ENCODE data around the gene GIMD1. TPM values are rescaled to one million over a fixed set of nuclear protein-coding genes. Genes with fewer than 3 reads are reported as not detected.

Gene GIMD1
- not detected in 5 replicates for total RNA-seq (2022; extraction: Qiagen RNA extraction; ENCODE audit: low read depth)

DNA sequence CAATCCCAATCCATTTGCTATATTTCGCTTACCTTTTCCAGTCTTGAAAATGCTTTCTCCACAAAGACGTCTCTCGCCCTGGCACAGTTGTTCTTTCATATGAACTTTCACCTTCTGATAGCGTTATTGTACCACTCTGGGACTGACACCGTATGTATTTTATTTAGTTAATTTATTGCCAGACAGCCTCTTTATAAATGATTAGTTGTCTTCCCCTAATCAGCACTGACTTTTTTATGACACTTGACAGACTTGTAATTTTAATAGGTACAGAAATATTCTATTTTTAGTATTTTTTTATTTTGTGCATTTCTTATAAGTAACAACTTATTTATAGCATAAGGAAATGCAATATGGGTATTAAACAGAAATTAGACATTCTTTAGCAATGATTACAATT is at the start of gene GIMD1:
Gene GIMD1 (minus strand): TSS at position 101 of the 400 bp plus-strand sequence. CDS start 1,343 bp downstream, outside the sequence.

DNA sequence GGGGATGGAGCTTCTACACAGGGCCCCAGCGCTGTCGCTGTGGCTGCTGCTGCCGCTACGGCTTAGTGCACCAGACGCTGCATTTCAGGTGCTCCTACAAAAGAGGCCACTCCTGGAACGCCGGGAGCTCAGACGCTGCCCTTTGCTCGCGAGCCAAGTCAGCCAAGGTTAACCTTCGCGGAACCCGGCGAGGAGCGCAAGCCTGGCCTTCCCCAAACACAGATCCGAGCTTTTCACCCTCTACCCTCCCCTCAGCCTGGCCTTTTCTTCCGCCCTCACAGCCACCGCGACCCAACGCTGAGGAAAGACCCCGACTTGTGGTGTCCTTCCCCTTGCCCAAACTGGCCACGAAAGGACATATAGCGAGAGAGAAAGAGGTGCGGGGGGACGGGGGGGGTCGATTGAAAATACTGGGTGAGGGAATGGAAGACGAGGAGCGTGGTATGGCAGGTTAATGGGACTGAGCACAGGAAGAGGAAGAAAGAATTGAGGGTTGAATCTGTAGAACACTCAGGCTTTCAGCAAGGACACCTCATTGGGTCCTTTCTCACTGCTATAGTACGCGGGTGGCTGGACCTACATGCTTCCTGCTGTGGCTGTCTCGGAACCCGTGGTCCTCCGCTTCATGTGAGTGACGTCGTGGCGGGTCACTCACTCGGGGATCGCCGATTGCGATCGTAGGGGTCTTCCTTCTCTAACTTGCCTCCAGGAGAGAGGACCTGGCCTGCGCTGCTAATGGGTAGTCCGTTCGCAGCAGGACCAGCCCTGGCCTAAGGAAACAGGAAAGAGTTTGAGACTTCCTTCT is 52.4 kb downstream of the GIMD1 start, which contains the start of the genes AIMP1 and TBCK:
Gene AIMP1 (plus strand): TSS at position 583 of the 805 bp plus-strand sequence. CDS start 8,460 bp downstream, outside the sequence.
Gene TBCK (minus strand): TSS at position 242 of the 805 bp plus-strand sequence. CDS start 7,249 bp downstream, outside the sequence.

Other genes with a start within 250 kb of the GIMD1 start
- gene TBCK, start 52.6 kb downstream of the GIMD1 start, total RNA-seq (2022; extraction: Qiagen RNA extraction; ENCODE audit: low read depth) = 1.8 to 2.4 TPM (median 2.4 TPM) in 5 replicates
- gene AIMP1, start 52.2 kb downstream of the GIMD1 start, total RNA-seq (2022; extraction: Qiagen RNA extraction; ENCODE audit: low read depth) = 39.7 to 48.3 TPM (median 44.7 TPM) in 5 replicates

All from A549 treated with RU486 at 1 μM for 4 hours (cell line).